ENCODE results near the gene RNF34. TPM values are rescaled to one million over a fixed set of nuclear protein-coding genes. Genes with fewer than 3 reads are reported as not detected.

RNF34 gene
- total RNA-seq, 1 experiment from 2014 or later, result 40.9 TPM

GRCh38 chr12:121355818-121356217 is 44.1 kb upstream of the RNF34 start:
- no TSS peak for BruUV-seq (replicated peaks)
- Mint-ChIP-seq H3K27me3 (ENCODE audit: insufficient read depth, unreplicated experiment) (no peaks in the 10 kb centered on the region), H3K4me3 (ENCODE audit: unreplicated experiment) (no peak overlapping the region), H3K4me1 (ENCODE audit: insufficient read depth, unreplicated experiment) (peaks cover 11% of the 10 kb centered on the region), H3K9me3 (ENCODE audit: unreplicated experiment) (no peaks in the 10 kb centered on the region), H3K36me3 (ENCODE audit: insufficient read depth, unreplicated experiment) (no peaks in the 10 kb centered on the region), H3K27ac (ENCODE audit: low read depth, unreplicated experiment) (no peak overlapping the region)
- TF ChIP-seq, protein P1, sequence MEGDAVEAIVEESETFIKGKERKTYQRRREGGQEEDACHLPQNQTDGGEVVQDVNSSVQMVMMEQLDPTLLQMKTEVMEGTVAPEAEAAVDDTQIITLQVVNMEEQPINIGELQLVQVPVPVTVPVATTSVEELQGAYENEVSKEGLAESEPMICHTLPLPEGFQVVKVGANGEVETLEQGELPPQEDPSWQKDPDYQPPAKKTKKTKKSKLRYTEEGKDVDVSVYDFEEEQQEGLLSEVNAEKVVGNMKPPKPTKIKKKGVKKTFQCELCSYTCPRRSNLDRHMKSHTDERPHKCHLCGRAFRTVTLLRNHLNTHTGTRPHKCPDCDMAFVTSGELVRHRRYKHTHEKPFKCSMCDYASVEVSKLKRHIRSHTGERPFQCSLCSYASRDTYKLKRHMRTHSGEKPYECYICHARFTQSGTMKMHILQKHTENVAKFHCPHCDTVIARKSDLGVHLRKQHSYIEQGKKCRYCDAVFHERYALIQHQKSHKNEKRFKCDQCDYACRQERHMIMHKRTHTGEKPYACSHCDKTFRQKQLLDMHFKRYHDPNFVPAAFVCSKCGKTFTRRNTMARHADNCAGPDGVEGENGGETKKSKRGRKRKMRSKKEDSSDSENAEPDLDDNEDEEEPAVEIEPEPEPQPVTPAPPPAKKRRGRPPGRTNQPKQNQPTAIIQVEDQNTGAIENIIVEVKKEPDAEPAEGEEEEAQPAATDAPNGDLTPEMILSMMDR (IDR thresholded peaks at IDR 0.05; ENCODE audit: unreplicated experiment), result no peak
- intact Hi-C loops (cut with micrococcal nuclease), result no loop called here
- ChIA-PET POLR2A (no interaction called here), CTCF (no interaction called here)
- DNase-seq (ENCODE audit: unreplicated experiment), result no peak

- Mint-ChIP-seq H3K4me1 (ENCODE audit: insufficient read depth, unreplicated experiment) (peaks cover 11% of the 10 kb centered on the region), H3K36me3 (ENCODE audit: insufficient read depth, unreplicated experiment) (no peaks in the 10 kb centered on the region), H3K4me3 (ENCODE audit: unreplicated experiment) (no peak overlapping the region), H3K27ac (ENCODE audit: low read depth, unreplicated experiment) (no peak overlapping the region), H3K9me3 (ENCODE audit: unreplicated experiment) (no peaks in the 10 kb centered on the region), H3K27me3 (ENCODE audit: insufficient read depth, unreplicated experiment) (no peaks in the 10 kb centered on the region)
- ChIA-PET POLR2A (no interaction called here), CTCF (no interaction called here)
- TF ChIP-seq, protein P1 (IDR thresholded peaks at IDR 0.05; ENCODE audit: unreplicated experiment), result no peak
- intact Hi-C loops (cut with micrococcal nuclease), result no loop called here
- no peak for DNase-seq (ENCODE audit: unreplicated experiment)
- no TSS peak for BruUV-seq (replicated peaks)
Observed at GRCh38 chr12:121356657-121357056, 43.3 kb upstream of the RNF34 start.

- no peak overlapping the region for H3K27ac Mint-ChIP-seq (ENCODE audit: low read depth, unreplicated experiment)
- POLR2A ChIA-PET, result interaction anchor here (0.6 kb wide), 1 partner anchor 424 kb away, joined by 3 read pairs; no protein-coding TSS in a partner anchor
- no peaks in the 10 kb centered on the region for H3K9me3 Mint-ChIP-seq (ENCODE audit: unreplicated experiment)
- CTCF ChIA-PET, result interaction anchor here (0.6 kb wide), 1 partner anchor 22 kb away, joined by 3 read pairs; no protein-coding TSS in a partner anchor
- DNase-seq (ENCODE audit: unreplicated experiment), result no peak
- no peaks in the 10 kb centered on the region for H3K36me3 Mint-ChIP-seq (ENCODE audit: insufficient read depth, unreplicated experiment)
- TF ChIP-seq, protein P1 (IDR thresholded peaks at IDR 0.05; ENCODE audit: unreplicated experiment), result no peak
- peaks cover 11% of the 10 kb centered on the region for H3K4me1 Mint-ChIP-seq (ENCODE audit: insufficient read depth, unreplicated experiment)
- H3K27me3 Mint-ChIP-seq (ENCODE audit: insufficient read depth, unreplicated experiment), result no peaks in the 10 kb centered on the region
- intact Hi-C loops (cut with micrococcal nuclease), result no loop called here
- BruUV-seq (replicated peaks), result no TSS peak
- H3K4me3 Mint-ChIP-seq (ENCODE audit: unreplicated experiment), result no peak overlapping the region
Observed at GRCh38 chr12:121357331-121357730, 42.6 kb upstream of the RNF34 start.

- Mint-ChIP-seq H3K27me3 (ENCODE audit: insufficient read depth, unreplicated experiment) (no peaks in the 10 kb centered on the region), H3K27ac (ENCODE audit: low read depth, unreplicated experiment) (no peak overlapping the region), H3K4me1 (ENCODE audit: insufficient read depth, unreplicated experiment) (peaks cover 8% of the 10 kb centered on the region), H3K4me3 (ENCODE audit: unreplicated experiment) (no peak overlapping the region), H3K9me3 (ENCODE audit: unreplicated experiment) (no peaks in the 10 kb centered on the region), H3K36me3 (ENCODE audit: insufficient read depth, unreplicated experiment) (no peaks in the 10 kb centered on the region)
- CTCF ChIA-PET, result interaction anchor here (0.5 to 0.9 kb wide), 4 partner anchors 23 to 710 kb away, joined by 3 to 4 read pairs (median 3); no protein-coding TSS in a partner anchor
- BruUV-seq (replicated peaks), result no TSS peak
- POLR2A ChIA-PET, result interaction anchor here (1.0 kb wide), 1 partner anchor 41 kb away, joined by 3 read pairs; no protein-coding TSS in a partner anchor
- no peak for DNase-seq (ENCODE audit: unreplicated experiment)
- TF ChIP-seq, protein P1 (IDR thresholded peaks at IDR 0.05; ENCODE audit: unreplicated experiment), result no peak
- intact Hi-C loops (cut with micrococcal nuclease), result no loop called here
Observed at GRCh38 chr12:121358073-121358472, 41.8 kb upstream of the RNF34 start.
